NB4 (cell line): ENCODE results near the gene PCTP.

ENCODE experiments used
- CTCF ChIP-seq: IDR thresholded peaks from one replicate; pipeline ENCODE4 v1.5.1; 2012; ENCODE audit warnings: low read depth, low read length
- MYC ChIP-seq: IDR thresholded peaks from 2 replicates; pipeline ENCODE4 v1.6.1; 2011; ENCODE audit warnings: low read depth, low read length
- POLR2A ChIP-seq: IDR thresholded peaks from 2 replicates; pipeline ENCODE4 v1.6.1; 2011; ENCODE audit warnings: mild to moderate bottlenecking; ENCODE audit not compliant: insufficient read length; ENCODE audit errors: extremely low read depth
- TF ChIP-seq, protein P1 (sequence below): IDR thresholded peaks from 2 replicates; pipeline ENCODE4 v1.6.1; 2011; ENCODE audit warnings: low read depth, low read length

DNA sequence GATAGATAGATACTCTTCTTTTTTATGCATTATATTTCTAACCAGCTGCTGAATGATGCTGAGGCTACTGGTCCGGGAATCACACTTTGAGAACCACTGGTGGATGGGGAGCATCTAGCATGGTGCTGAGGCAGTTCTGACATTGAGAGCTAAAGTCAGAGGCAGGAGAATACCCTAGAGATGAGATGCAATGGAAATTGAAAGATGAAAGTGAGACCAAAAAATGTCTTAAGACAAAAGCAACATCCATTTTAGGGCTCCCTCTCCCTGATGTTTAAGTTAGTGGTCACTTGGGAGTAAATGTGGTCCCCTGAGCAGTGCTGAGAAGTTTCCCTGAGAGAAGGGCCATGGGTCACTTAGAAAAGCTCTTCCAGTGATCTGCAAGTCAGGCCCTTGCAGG lies 6.8 kb downstream of the PCTP start:
- no peak for TF ChIP-seq CTCF
- no peak for TF ChIP-seq POLR2A
- TF ChIP-seq, protein P1, sequence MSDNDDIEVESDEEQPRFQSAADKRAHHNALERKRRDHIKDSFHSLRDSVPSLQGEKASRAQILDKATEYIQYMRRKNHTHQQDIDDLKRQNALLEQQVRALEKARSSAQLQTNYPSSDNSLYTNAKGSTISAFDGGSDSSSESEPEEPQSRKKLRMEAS: no peak
- no peak for TF ChIP-seq MYC
